HepG2 (cell line): ENCODE measurements around the gene SH3PXD2A. TPM values are rescaled to one million over a fixed set of nuclear protein-coding genes. Genes with fewer than 3 reads are reported as not detected.
"Not testable (repeated sequence)": the region's sequence is repeated elsewhere in the genome, so short reads cannot be mapped to it uniquely, and the experiment has no call there.

Experiments
- ATAC-seq: fragments of 200-7000 bp; cut with Tn5 transposase; 3 replicates; pipeline ENCODE4 v1.9.1; 2020; ENCODE audit warnings: mild to moderate bottlenecking, moderate library complexity
- BruUV-seq: library from RNA; stranded (reverse); fragments of 400-500 nt; replicated peaks from 2 replicates; lab custom pipeline; 2021; lab: Mats Ljungman, UMichigan
- CTCF ChIA-PET: fragments of 300-600 bp; formaldehyde crosslinking; extraction: SDS; loops from one replicate; lab custom pipeline; 2021; ENCODE audit warnings: low total read pairs, inconsistent platforms, low intra/inter-chr PET ratio; lab: Yijun Ruan, JAX
- POLR2A ChIA-PET: fragments of 350-600 bp; sonication (Branson Sonifier 250); formaldehyde crosslinking; loops from one replicate; lab custom pipeline; 2020; ENCODE audit warnings: antibody characterized with exemption, inconsistent platforms; lab: Yijun Ruan, JAX
- DNase-seq: peaks from one replicate; pipeline ENCODE4 v3.0.0-alpha.2; 2015; ENCODE audit warnings: low spot score
- FAIRE-seq: peaks from 3 replicates; lab custom pipeline; 2011; peaks lifted over from hg19 to GRCh38; lab: Jason Lieb, UNC
- H2AFZ ChIP-seq: one replicate; pipeline ENCODE4 v1.6.1; 2011; ENCODE audit warnings: low read length, inconsistent platforms
- H3K27ac ChIP-seq: fragments of 300-600 bp; 3 replicates; pipeline ENCODE4 v1.8.0; 2011; ENCODE audit warnings: mixed run types, mild to moderate bottlenecking, mixed read lengths, low read length, inconsistent platforms; ENCODE audit not compliant: insufficient read depth; ENCODE audit errors: extremely low read length
- H3K27me3 ChIP-seq, 2 experiments: fragments of 200-600 bp in 1 of 2; 2 replicates in 1 of 2; 3 replicates in 1 of 2; pipeline versions ENCODE4 v1.6.0 to v1.8.0; 2011; ENCODE audit warnings: low read length in 2 of 2, mild to moderate bottlenecking in 2 of 2, moderate library complexity in 2 of 2, inconsistent platforms in 1 of 2; ENCODE audit not compliant: insufficient read depth in 2 of 2, control insufficient read depth in 1 of 2
- H3K36me3 ChIP-seq, 2 experiments: fragments of 200-600 bp in 1 of 2; replicated peaks in 1 of 2; 2 replicates in 1 of 2; 3 replicates in 1 of 2; pipeline versions ENCODE4 v1.5.1 to v1.8.0; 2011; ENCODE audit warnings: low read length in 2 of 2, inconsistent platforms in 1 of 2; ENCODE audit not compliant: insufficient read depth in 2 of 2, control insufficient read depth in 1 of 2
- H3K4me1 ChIP-seq: 2 replicates; pipeline ENCODE4 v1.5.1; 2012; ENCODE audit warnings: low read length, inconsistent platforms; ENCODE audit not compliant: insufficient read depth
- H3K4me2 ChIP-seq: 2 replicates; pipeline ENCODE4 v1.6.0; 2011; ENCODE audit warnings: low read depth, low read length, inconsistent platforms
- H3K4me3 ChIP-seq, 3 experiments: fragments of 200-600 bp in 1 of 3; sonication (generic), shearing (Covaris generic) in 1 of 3; replicated peaks in 1 of 3; 2 replicates each; pipeline ENCODE4 v1.5.1; 2011 to 2016; ENCODE audit warnings: low read length in 3 of 3, inconsistent platforms in 2 of 3, low read depth in 2 of 3, mild to moderate bottlenecking in 2 of 3, control low read depth in 1 of 3, mixed read lengths in 1 of 3; ENCODE audit not compliant: insufficient read depth in 1 of 3
- H3K79me2 ChIP-seq: one replicate; pipeline ENCODE4 v1.6.1; 2011; ENCODE audit warnings: low read length, inconsistent platforms; ENCODE audit not compliant: insufficient read depth
- H3K9ac ChIP-seq: 2 replicates; pipeline ENCODE4 v1.6.0; 2011; ENCODE audit warnings: mild to moderate bottlenecking, low read depth, low read length, inconsistent platforms; ENCODE audit not compliant: insufficient read depth
- H3K9me3 ChIP-seq: 2 replicates; pipeline ENCODE4 v1.5.1; 2012; ENCODE audit warnings: mild to moderate bottlenecking, low read length
- H4K20me1 ChIP-seq: 2 replicates; pipeline ENCODE4 v1.6.0; 2011; ENCODE audit warnings: inconsistent platforms, mild to moderate bottlenecking, low read length, moderate library complexity; ENCODE audit not compliant: insufficient read depth
- CTCF ChIP-seq: sonication (generic); formaldehyde crosslinking; IDR thresholded peaks from 2 replicates; pipeline ENCODE4 v1.5.0; 2020; ENCODE audit warnings: mild to moderate bottlenecking, missing genetic modification reagents, moderate library complexity
- JDP2 ChIP-seq: sonication (generic); formaldehyde crosslinking; IDR thresholded peaks from 2 replicates; pipeline ENCODE4 v1.8.1; 2022; ENCODE audit warnings: missing genetic modification reagents, borderline replicate concordance
- ZNF629 ChIP-seq: sonication (generic); formaldehyde crosslinking; conservative IDR thresholded peaks from 2 replicates; pipeline ENCODE4 v1.5.0; 2020; ENCODE audit warnings: missing genetic modification reagents
- ZNF75D ChIP-seq: sonication (generic); formaldehyde crosslinking; IDR thresholded peaks from 2 replicates; pipeline ENCODE4 v1.8.1; 2023; ENCODE audit warnings: missing genetic modification reagents, mild to moderate bottlenecking, borderline replicate concordance
- ZNF768 ChIP-seq: sonication (generic); formaldehyde crosslinking; IDR thresholded peaks from 2 replicates; pipeline ENCODE4 v1.4.0; 2020; ENCODE audit warnings: missing genetic modification reagents
- ZZZ3 ChIP-seq: sonication (generic); formaldehyde crosslinking; IDR thresholded peaks from 2 replicates; pipeline ENCODE4 v1.4.0; 2020; ENCODE audit warnings: missing genetic modification reagents, mild to moderate bottlenecking, borderline replicate concordance
- WGBS: methylation state at CpG from one replicate; pipeline ENCODE4 v1.1.6; 2017; ENCODE audit warnings: low lambda C conversion rate; 5-methylcytosine and 5-hydroxymethylcytosine counted together
- in situ Hi-C: cut with HindIII; loops from 2 replicates; pipeline ENCODE4 v1.10.0; 2017; ENCODE audit warnings: low pct_unique_long_range_greater_than_20kb; ENCODE audit not compliant: extremely low pct_ligation_motif_present
- intact Hi-C: fragments of 100-400 bp; cut with micrococcal nuclease; formaldehyde crosslinking; loops from one replicate; pipeline ENCODE4 v1.10.0; 2022; ENCODE audit not compliant: unreplicated experiment
- polyA plus RNA-seq, 8 experiments: library from polyadenylated mRNA; depleted of rRNA in 3 of 8; stranded (reverse) in 7 of 8; unstranded in 1 of 8; fragments of >200 nt; fragmentation: Illumina TruSeq in 4 of 8; extraction: Trizol in 4 of 8; gene quantifications; 2 replicates each; pipeline versions ENCODE4 v1.2.1 to v1.2.3, GENCODE V29; 2011 to 2016; ENCODE audit warnings: low read depth in 4 of 8, missing spikeins in 1 of 8, mixed read lengths in 1 of 8; ENCODE audit not compliant: insufficient read depth in 1 of 8
- total RNA-seq, 5 experiments: library from RNA; depleted of rRNA; stranded (reverse); fragments of >200 nt; fragmentation: Illumina TruSeq; extraction: Trizol; gene quantifications; 2 replicates each; pipeline ENCODE4 v1.2.3, GENCODE V29; 2016; ENCODE audit warnings: low read depth in 1 of 5
- TF ChIP-seq, protein P1 (sequence below): sonication (generic); formaldehyde crosslinking; IDR thresholded peaks from 2 replicates; pipeline ENCODE4 v1.5.0; 2020; ENCODE audit warnings: missing genetic modification reagents
- TF ChIP-seq, protein P2 (sequence below): sonication (generic); formaldehyde crosslinking; IDR thresholded peaks from 2 replicates; pipeline ENCODE4 v1.5.0; 2020; ENCODE audit warnings: missing genetic modification reagents, mild to moderate bottlenecking, borderline replicate concordance

SH3PXD2A gene
- total and polyA plus RNA-seq, 2 of the 13 experiments (the other 11 are each of a cell fraction or from before 2014, with no cell fraction given) = 11.1 to 11.3 TPM

- TF ChIP-seq, protein P1, sequence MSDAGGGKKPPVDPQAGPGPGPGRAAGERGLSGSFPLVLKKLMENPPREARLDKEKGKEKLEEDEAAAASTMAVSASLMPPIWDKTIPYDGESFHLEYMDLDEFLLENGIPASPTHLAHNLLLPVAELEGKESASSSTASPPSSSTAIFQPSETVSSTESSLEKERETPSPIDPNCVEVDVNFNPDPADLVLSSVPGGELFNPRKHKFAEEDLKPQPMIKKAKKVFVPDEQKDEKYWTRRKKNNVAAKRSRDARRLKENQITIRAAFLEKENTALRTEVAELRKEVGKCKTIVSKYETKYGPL (CRISPR knock-in tag) = no peak
- TF ChIP-seq CTCF (CRISPR knock-in tag) (no peak), ZZZ3 (no peak)
- TF ChIP-seq, protein P2, sequence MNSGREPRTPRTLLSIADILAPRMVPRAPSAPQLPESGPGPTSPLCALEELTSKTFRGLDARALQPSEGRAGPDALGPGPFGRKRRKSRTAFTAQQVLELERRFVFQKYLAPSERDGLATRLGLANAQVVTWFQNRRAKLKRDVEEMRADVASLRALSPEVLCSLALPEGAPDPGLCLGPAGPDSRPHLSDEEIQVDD (CRISPR knock-in tag) = no peak
- TF ChIP-seq, all 625 proteins: peak for 0
Measured at GRCh38 chr10:103610083-103610472, 245.3 kb downstream of the SH3PXD2A start (continued).

GRCh38 chr10:103609231-103610082, 245.9 kb downstream of the SH3PXD2A start:
- Histone ChIP-seq H3K79me2 (no peaks in the 10 kb centered on the region), H2AFZ (no peak overlapping the region), H3K4me1 (no peaks in the 10 kb centered on the region), H3K9me3 (no peaks in the 10 kb centered on the region), H3K4me3 (no peak overlapping the region), H3K36me3 (peaks cover 25 to 60% of the 10 kb centered on the region in 2 experiments), H3K9ac (no peak overlapping the region), H3K27me3 (no peaks in the 10 kb centered on the region), H4K20me1 (no peaks in the 10 kb centered on the region), H3K27ac (no peak overlapping the region), H3K4me2 (no peak overlapping the region)
- no peak for ATAC-seq
- in situ Hi-C loops (no loop called here), intact Hi-C loops (no loop called here)
- ChIA-PET POLR2A (no interaction called here), CTCF (no interaction called here)
- no peak for FAIRE-seq
- DNase-seq = no peak
- 95% methylated on average over 8 of the region's 8 CpGs for WGBS
- no peak for TF ChIP-seq JDP2 (CRISPR knock-in tag)
- TF ChIP-seq ZNF629 = peak; percentile 44; the same call in 1 of the 2 replicates
- peak; percentile 56; the same call in 1 of the 2 replicates for TF ChIP-seq ZNF768 (CRISPR knock-in tag)
- TF ChIP-seq ZNF75D (CRISPR knock-in tag) = no peak
- BruUV-seq = no TSS peak

GRCh38 chr10:103608056-103608455, 247.3 kb downstream of the SH3PXD2A start:
- H3K4me3 ChIP-seq, BruUV-seq, intact Hi-C loops, H3K79me2 ChIP-seq, DNase-seq, H3K27ac ChIP-seq, POLR2A ChIA-PET, ATAC-seq, CTCF ChIA-PET, H4K20me1 ChIP-seq, H2AFZ ChIP-seq, H3K4me2 ChIP-seq, in situ Hi-C loops, H3K9me3 ChIP-seq, H3K27me3 ChIP-seq, H3K4me1 ChIP-seq, H3K9ac ChIP-seq, FAIRE-seq: not testable (repeated sequence)
- 98% methylated on average over 10 of the region's 11 CpGs for WGBS
- H3K36me3 ChIP-seq = peaks cover 28 to 61% of the 10 kb centered on the region in 2 experiments
